Body of pancreas (tissue), 4 donors: ENCODE measurements around the gene LTBR. TPM values are rescaled to one million over a fixed set of nuclear protein-coding genes. Genes with fewer than 3 reads are reported as not detected.

Experiments
- ATAC-seq: fragments of 150-250 bp; one replicate; pipeline ENCODE4 v1.9.1; 2016
- DNase-seq, 4 donors: peaks; one replicate each; pipeline ENCODE4 v3.0.0-alpha.2; 2019
- H3K27ac ChIP-seq, 4 donors: fragments of 200-600 bp; sonication (generic); 1 replicate in 3 of 4; 2 replicates in 1 of 4; pipeline versions ENCODE4 v1.5.1 to v1.6.1; 2016 to 2019; ENCODE audit warnings: mild to moderate bottlenecking in 1 of 4, mixed read lengths in 1 of 4, moderate library complexity in 1 of 4
- H3K27me3 ChIP-seq, 2 donors: fragments of 200-600 bp; sonication (generic); one replicate each; pipeline ENCODE4 v1.6.0; 2016; ENCODE audit warnings: mild to moderate bottlenecking in 1 of 2
- H3K36me3 ChIP-seq, 2 donors: fragments of 200-600 bp; sonication (generic); replicated peaks in 1 of 2; 2 replicates each; pipeline ENCODE4 v1.5.1; 2016; ENCODE audit warnings: low read depth in 2 of 2; ENCODE audit not compliant: insufficient read depth in 1 of 2
- H3K4me1 ChIP-seq: fragments of 200-600 bp; sonication (generic); one replicate; pipeline ENCODE4 v1.6.0; 2016
- H3K4me3 ChIP-seq, 2 donors: fragments of 200-600 bp; sonication (generic); 1 replicate in 1 of 2; 2 replicates in 1 of 2; pipeline ENCODE4 v1.5.1; 2016 to 2019
- H3K9me3 ChIP-seq, 3 donors: fragments of 200-600 bp; sonication (generic); 1 replicate in 2 of 3; 2 replicates in 1 of 3; pipeline ENCODE4 v1.5.1; 2016
- CTCF ChIP-seq, 7 experiments: fragments of 450-650 bp in 4 of 7; fragments of 200-600 bp in 3 of 7; sonication (generic) in 3 of 7; IDR thresholded peaks; one replicate each; pipeline ENCODE4 v1.5.1; 2016 to 2019; ENCODE audit warnings: antibody characterized with exemption in 7 of 7
- POLR2A ChIP-seq, 3 donors: fragments of 450-650 bp; IDR thresholded peaks; one replicate each; pipeline ENCODE4 v1.6.1; 2016; ENCODE audit warnings: antibody characterized with exemption in 3 of 3, mild to moderate bottlenecking in 2 of 3
- WGBS, 2 donors: methylation state at CpG; one replicate each; pipeline ENCODE4 v1.1.5; 2017; 5-methylcytosine and 5-hydroxymethylcytosine counted together
- intact Hi-C: fragments of 100-400 bp; cut with DNase I; formaldehyde crosslinking; loops from one replicate; pipeline ENCODE4 v1.15.1; 2023
- total RNA-seq, 2 donors: library from RNA; depleted of rRNA; stranded (reverse); fragments of >200 nt; gene quantifications; one replicate each; pipeline ENCODE4 v1.1.0, GENCODE V29; 2016

Gene LTBR
- total RNA-seq, 2 donors from 2014 or later: 111 to 173 TPM

- 39 to 44% methylated on average over 10 of the region's 10 CpGs for WGBS, 2 donors
- no peak for DNase-seq
Observed at GRCh38 chr12:6376870-6377666, 6.9 kb upstream of the LTBR start.

DNA sequence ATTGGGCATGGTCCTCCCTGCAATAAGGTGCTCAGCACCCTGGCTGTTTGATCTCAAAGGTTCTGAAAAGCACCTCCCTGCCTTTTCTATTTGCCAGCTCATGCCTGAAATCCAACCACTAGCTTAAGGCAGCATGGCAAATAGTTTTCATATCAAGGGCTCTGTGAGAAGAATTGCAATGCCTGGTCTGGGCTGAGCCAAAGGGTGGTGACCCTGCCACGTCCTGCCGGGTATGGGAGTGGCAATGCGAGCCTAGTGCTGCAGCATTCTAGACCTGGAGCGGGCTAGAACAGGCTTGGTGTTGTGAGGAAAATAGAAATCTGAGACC lies 6.3 kb upstream of the LTBR start:
- DNase-seq (peak; percentile 77 to 89 (median 82)), ATAC-seq (peak; percentile 58)
- Histone ChIP-seq H3K36me3 (no peaks in the 10 kb centered on the region), H3K4me1 (peaks cover 44% of the 10 kb centered on the region), H3K9me3 (no peaks in the 10 kb centered on the region), H3K27me3 (no peaks in the 10 kb centered on the region), H3K4me3 (no peak overlapping the region), H3K27ac (peak overlapping the region; percentile 82 to 91 (median 90))
- TF ChIP-seq CTCF (IDR thresholded peaks at IDR 0.05): no peak
- TF ChIP-seq POLR2A (IDR thresholded peaks at IDR 0.05): peak; percentile 22 to 59 (median 54)
- 14 to 20% methylated on average over 4 of the region's 4 CpGs for WGBS, 2 donors
- intact Hi-C loops: no loop called here

More at GRCh38 chr12:6376870-6377666, 6.9 kb upstream of the LTBR start:
- intact Hi-C loops: no loop called here
- TF ChIP-seq POLR2A (IDR thresholded peaks at IDR 0.05) (no peak), CTCF (IDR thresholded peaks at IDR 0.05) (no peak)
- H3K27ac ChIP-seq: peak overlapping the region; percentile 82 to 91 (median 90)
- H3K36me3 ChIP-seq: no peaks in the 10 kb centered on the region
- no peaks in the 10 kb centered on the region for H3K27me3 ChIP-seq
- peaks cover 48% of the 10 kb centered on the region for H3K4me1 ChIP-seq
- H3K4me3 ChIP-seq: no peak overlapping the region
- H3K9me3 ChIP-seq: no peaks in the 10 kb centered on the region
- no peak for ATAC-seq

- H3K27me3 ChIP-seq: no peaks in the 10 kb centered on the region
- 85 to 89% methylated on average over 13 of the region's 13 CpGs for WGBS, 2 donors
- H3K4me3 ChIP-seq: no peak overlapping the region
- H3K27ac ChIP-seq: peak overlapping the region in 2 of 4 donors; percentile 90
- TF ChIP-seq CTCF (IDR thresholded peaks at IDR 0.05): no peak
- DNase-seq (no peak), ATAC-seq (no peak)
- H3K4me1 ChIP-seq: peaks cover 53% of the 10 kb centered on the region
- H3K36me3 ChIP-seq: no peaks in the 10 kb centered on the region
- intact Hi-C loops: no loop called here
- H3K9me3 ChIP-seq: no peaks in the 10 kb centered on the region
Observed at GRCh38 chr12:6378709-6379472, 5.1 kb upstream of the LTBR start.

- H3K27me3 ChIP-seq: no peaks in the 10 kb centered on the region
- no peak for DNase-seq
- H3K4me3 ChIP-seq: no peak overlapping the region
- intact Hi-C loops: no loop called here
- no peaks in the 10 kb centered on the region for H3K9me3 ChIP-seq
- TF ChIP-seq POLR2A (IDR thresholded peaks at IDR 0.05): no peak
- TF ChIP-seq CTCF (IDR thresholded peaks at IDR 0.05): no peak
- no peaks in the 10 kb centered on the region for H3K36me3 ChIP-seq
- 77 to 84% methylated on average over 13 to 14 of the region's 14 CpGs for WGBS, 2 donors
- ATAC-seq: no peak
- H3K4me1 ChIP-seq: peaks cover 56% of the 10 kb centered on the region
- no peak overlapping the region for H3K27ac ChIP-seq
Observed at GRCh38 chr12:6380141-6381121, 3.5 kb upstream of the LTBR start.
